MM.1S (cell line): ENCODE results near the gene ZNF554.

Experiments
- DNase-seq: peaks from one replicate; pipeline ENCODE4 v3.0.0-alpha.2; 2015
- H2AFZ ChIP-seq: fragments of 300-600 bp; sonication (generic); 2 replicates; pipeline ENCODE4 v1.6.0; 2016; ENCODE audit warnings: antibody characterized with exemption, low read length
- H3F3A ChIP-seq: fragments of 300-600 bp; sonication (generic); 2 replicates; pipeline ENCODE4 v1.6.1; 2016; ENCODE audit warnings: mild to moderate bottlenecking, antibody characterized with exemption, low read length, moderate library complexity, mixed read lengths; ENCODE audit not compliant: insufficient read depth
- H3K27ac ChIP-seq: fragments of 300-600 bp; sonication (generic); 2 replicates; pipeline ENCODE4 v1.5.1; 2016; ENCODE audit warnings: mild to moderate bottlenecking, low read length
- H3K27me3 ChIP-seq: fragments of 300-600 bp; sonication (generic); replicated peaks from 2 replicates; pipeline ENCODE4 v1.6.0; 2016; ENCODE audit warnings: low read length; ENCODE audit not compliant: insufficient read depth
- H3K36me3 ChIP-seq: fragments of 300-600 bp; sonication (generic); replicated peaks from 2 replicates; pipeline ENCODE4 v1.6.1; 2016; ENCODE audit warnings: mild to moderate bottlenecking, low read length, mixed read lengths; ENCODE audit not compliant: insufficient read depth
- H3K4me1 ChIP-seq: fragments of 300-600 bp; sonication (generic); 2 replicates; pipeline ENCODE4 v1.6.1; 2016; ENCODE audit warnings: low read length, mixed read lengths
- H3K4me2 ChIP-seq: fragments of 300-600 bp; sonication (generic); 2 replicates; pipeline ENCODE4 v1.6.0; 2016; ENCODE audit warnings: low read depth, low read length
- H3K4me3 ChIP-seq: fragments of 300-600 bp; sonication (generic); 2 replicates; pipeline ENCODE4 v1.5.1; 2016; ENCODE audit warnings: low read length, mixed read lengths
- H3K79me2 ChIP-seq: fragments of 300-600 bp; sonication (generic); 2 replicates; pipeline ENCODE4 v1.6.1; 2016; ENCODE audit warnings: mixed run types, low read length, mixed read lengths
- H3K9ac ChIP-seq: fragments of 300-600 bp; sonication (generic); 2 replicates; pipeline ENCODE4 v1.6.1; 2016; ENCODE audit warnings: low read length, mixed read lengths
- H3K9me2 ChIP-seq: fragments of 300-600 bp; sonication (generic); replicated peaks from 2 replicates; pipeline ENCODE4 v1.6.1; 2016; ENCODE audit warnings: mild to moderate bottlenecking, low read length, mixed read lengths; ENCODE audit not compliant: insufficient read depth
- H3K9me3 ChIP-seq: fragments of 300-600 bp; sonication (generic); replicated peaks from 2 replicates; pipeline ENCODE4 v1.6.1; 2016; ENCODE audit warnings: mild to moderate bottlenecking, low read length, mixed read lengths; ENCODE audit not compliant: insufficient read depth
- H4K20me1 ChIP-seq: fragments of 300-600 bp; sonication (generic); 2 replicates; pipeline ENCODE4 v1.6.1; 2016; ENCODE audit warnings: mild to moderate bottlenecking, low read length, moderate library complexity, mixed read lengths; ENCODE audit not compliant: insufficient read depth
- EZH2 ChIP-seq: fragments of 300-600 bp; sonication (generic); optimal IDR thresholded peaks from 2 replicates; pipeline ENCODE3; 2017; ENCODE audit warnings: low read depth, mild to moderate bottlenecking, antibody characterized with exemption, low read length, mixed read lengths
- EZH2phosphoT487 ChIP-seq: fragments of 300-600 bp; sonication (generic); IDR thresholded peaks from 2 replicates; pipeline ENCODE4 v1.6.1; 2018; ENCODE audit warnings: antibody characterized with exemption, low read length
- TF ChIP-seq, protein P1 (sequence below): fragments of 300-600 bp; sonication (generic); IDR thresholded peaks from 2 replicates; pipeline ENCODE4 v1.5.1; 2016; ENCODE audit warnings: antibody characterized with exemption, low read length, mixed read lengths

The ZNF554 gene

GRCh38 chr19:2852598-2852997, 32.9 kb downstream of the ZNF554 start:
- Histone ChIP-seq H3K36me3 (peaks cover 11% of the 10 kb centered on the region; the same call in 1 of the 2 replicates), H4K20me1 (no peaks in the 10 kb centered on the region)

DNA sequence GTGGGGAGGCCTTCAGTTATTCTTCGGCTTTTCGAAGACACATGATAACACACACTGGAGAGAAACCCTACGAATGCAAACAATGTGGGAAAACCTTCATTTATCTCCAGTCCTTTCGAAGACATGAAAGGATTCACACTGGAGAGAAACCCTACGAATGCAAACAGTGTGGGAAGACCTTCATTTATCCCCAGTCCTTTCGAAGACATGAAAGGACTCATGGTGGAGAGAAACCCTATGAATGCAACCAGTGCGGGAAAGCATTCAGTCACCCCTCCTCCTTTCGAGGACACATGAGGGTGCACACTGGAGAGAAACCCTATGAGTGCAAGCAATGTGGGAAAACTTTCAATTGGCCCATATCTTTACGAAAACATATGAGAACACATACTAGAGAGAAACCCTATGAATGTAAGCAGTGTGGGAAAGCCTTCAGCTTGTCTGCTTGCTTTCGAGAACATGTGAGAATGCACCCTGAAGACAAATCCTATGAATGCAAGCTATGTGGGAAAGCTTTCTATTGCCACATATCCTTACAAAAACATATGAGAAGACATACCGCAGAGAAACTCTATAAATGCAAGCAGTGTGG, 33.4 kb downstream of the ZNF554 start:
- no peaks in the 10 kb centered on the region for H3K4me1 ChIP-seq
- no peak for DNase-seq
- no peaks in the 10 kb centered on the region for H4K20me1 ChIP-seq
- no peak overlapping the region for H3K4me2 ChIP-seq
- no peak overlapping the region for H3K27ac ChIP-seq
- H2AFZ ChIP-seq, result no peak overlapping the region
- H3K27me3 ChIP-seq, result no peaks in the 10 kb centered on the region
- no peaks in the 10 kb centered on the region for H3K9me2 ChIP-seq
- no peak overlapping the region for H3K4me3 ChIP-seq
- no peaks in the 10 kb centered on the region for H3K79me2 ChIP-seq
- peaks cover 6% of the 10 kb centered on the region; the same call in 1 of the 2 replicates for H3K9me3 ChIP-seq
- TF ChIP-seq EZH2phosphoT487 (no peak), EZH2 (no peak)
- TF ChIP-seq, protein P1, sequence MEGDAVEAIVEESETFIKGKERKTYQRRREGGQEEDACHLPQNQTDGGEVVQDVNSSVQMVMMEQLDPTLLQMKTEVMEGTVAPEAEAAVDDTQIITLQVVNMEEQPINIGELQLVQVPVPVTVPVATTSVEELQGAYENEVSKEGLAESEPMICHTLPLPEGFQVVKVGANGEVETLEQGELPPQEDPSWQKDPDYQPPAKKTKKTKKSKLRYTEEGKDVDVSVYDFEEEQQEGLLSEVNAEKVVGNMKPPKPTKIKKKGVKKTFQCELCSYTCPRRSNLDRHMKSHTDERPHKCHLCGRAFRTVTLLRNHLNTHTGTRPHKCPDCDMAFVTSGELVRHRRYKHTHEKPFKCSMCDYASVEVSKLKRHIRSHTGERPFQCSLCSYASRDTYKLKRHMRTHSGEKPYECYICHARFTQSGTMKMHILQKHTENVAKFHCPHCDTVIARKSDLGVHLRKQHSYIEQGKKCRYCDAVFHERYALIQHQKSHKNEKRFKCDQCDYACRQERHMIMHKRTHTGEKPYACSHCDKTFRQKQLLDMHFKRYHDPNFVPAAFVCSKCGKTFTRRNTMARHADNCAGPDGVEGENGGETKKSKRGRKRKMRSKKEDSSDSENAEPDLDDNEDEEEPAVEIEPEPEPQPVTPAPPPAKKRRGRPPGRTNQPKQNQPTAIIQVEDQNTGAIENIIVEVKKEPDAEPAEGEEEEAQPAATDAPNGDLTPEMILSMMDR, result no peak
- no peak overlapping the region for H3K9ac ChIP-seq
- H3F3A ChIP-seq, result no peaks in the 10 kb centered on the region
- peaks cover 11% of the 10 kb centered on the region; the same call in 1 of the 2 replicates for H3K36me3 ChIP-seq

More at GRCh38 chr19:2852598-2852997, 32.9 kb downstream of the ZNF554 start:
- no peak overlapping the region for H3K27ac ChIP-seq
- H3K9me2 ChIP-seq, result no peaks in the 10 kb centered on the region
- TF ChIP-seq EZH2phosphoT487, result no peak
- TF ChIP-seq, protein P1, result no peak
- no peak for TF ChIP-seq EZH2
- H3F3A ChIP-seq, result no peaks in the 10 kb centered on the region
- no peak overlapping the region for H3K4me2 ChIP-seq
- no peaks in the 10 kb centered on the region for H3K79me2 ChIP-seq
- H3K9me3 ChIP-seq, result peaks cover 6% of the 10 kb centered on the region; the same call in 1 of the 2 replicates
- no peak overlapping the region for H3K9ac ChIP-seq
- no peak for DNase-seq
- no peak overlapping the region for H3K4me3 ChIP-seq
- H3K4me1 ChIP-seq, result no peaks in the 10 kb centered on the region
- H3K27me3 ChIP-seq, result no peaks in the 10 kb centered on the region
- no peak overlapping the region for H2AFZ ChIP-seq

DNA sequence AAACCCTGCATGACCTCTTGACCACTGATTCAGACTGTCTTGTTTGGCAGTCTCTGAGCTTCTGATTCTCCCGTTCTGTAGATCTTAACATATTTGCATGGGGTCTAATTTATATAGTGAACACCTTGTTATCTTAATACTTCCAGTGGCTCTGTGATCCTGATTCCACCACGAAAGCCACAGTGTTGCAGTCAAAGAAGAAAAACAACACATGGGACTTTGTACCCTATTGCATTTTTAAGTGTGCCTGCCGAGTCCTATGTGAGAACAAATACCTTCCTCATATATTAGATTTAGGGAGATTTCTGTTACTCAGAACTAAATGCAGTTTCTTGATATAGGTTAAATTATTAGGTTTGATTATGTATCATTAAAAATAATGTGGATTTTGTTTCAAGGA, 35.2 kb downstream of the ZNF554 start:
- no peak for DNase-seq
- no peak for TF ChIP-seq EZH2
- TF ChIP-seq EZH2phosphoT487, result no peak
- TF ChIP-seq, protein P1, result no peak

More for the DNA sequence above, 35.2 kb downstream of the ZNF554 start:
- no peak overlapping the region for H3K27ac ChIP-seq
- no peaks in the 10 kb centered on the region for H3K4me1 ChIP-seq
- H2AFZ ChIP-seq, result no peak overlapping the region
- peaks cover 11% of the 10 kb centered on the region; the same call in 1 of the 2 replicates for H3K36me3 ChIP-seq
- no peaks in the 10 kb centered on the region for H3K9me2 ChIP-seq
- H3K4me2 ChIP-seq, result no peak overlapping the region
- no peaks in the 10 kb centered on the region for H3K79me2 ChIP-seq
- H3K27me3 ChIP-seq, result peaks cover 3% of the 10 kb centered on the region; the same call in 1 of the 2 replicates
- no peaks in the 10 kb centered on the region for H3F3A ChIP-seq
- peaks cover 6% of the 10 kb centered on the region; the same call in 1 of the 2 replicates for H3K9me3 ChIP-seq
- no peaks in the 10 kb centered on the region for H4K20me1 ChIP-seq
- no peak overlapping the region for H3K9ac ChIP-seq
- no peak overlapping the region for H3K4me3 ChIP-seq
